ENCODE results near the gene MICAL1. TPM values are rescaled to one million over a fixed set of nuclear protein-coding genes. Genes with fewer than 3 reads are reported as not detected.

Gene MICAL1
- total RNA-seq, 1 experiment from 2014 or later: 10.8 TPM

DNA sequence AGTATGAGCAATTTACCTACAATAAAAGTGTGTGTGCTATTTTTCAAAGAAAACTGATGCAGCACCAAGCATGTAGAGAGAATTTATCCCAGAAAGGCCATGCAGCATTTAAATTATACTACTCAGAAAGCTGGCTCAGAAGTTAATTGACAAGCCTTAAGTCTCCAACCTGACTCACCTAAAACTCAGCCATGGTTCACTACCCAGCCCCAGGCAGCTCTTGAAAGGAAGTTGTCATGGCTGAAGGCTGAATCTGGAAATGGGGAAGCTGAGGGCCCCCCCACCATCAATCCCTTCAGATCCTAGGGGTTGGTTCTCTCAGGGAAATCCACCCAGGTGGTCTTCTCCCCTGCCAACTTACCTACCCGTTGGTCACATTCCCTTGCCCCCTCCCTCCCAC is 34.8 kb downstream of the MICAL1 start:
- no TSS peak for BruUV-seq (replicated peaks)

DNA sequence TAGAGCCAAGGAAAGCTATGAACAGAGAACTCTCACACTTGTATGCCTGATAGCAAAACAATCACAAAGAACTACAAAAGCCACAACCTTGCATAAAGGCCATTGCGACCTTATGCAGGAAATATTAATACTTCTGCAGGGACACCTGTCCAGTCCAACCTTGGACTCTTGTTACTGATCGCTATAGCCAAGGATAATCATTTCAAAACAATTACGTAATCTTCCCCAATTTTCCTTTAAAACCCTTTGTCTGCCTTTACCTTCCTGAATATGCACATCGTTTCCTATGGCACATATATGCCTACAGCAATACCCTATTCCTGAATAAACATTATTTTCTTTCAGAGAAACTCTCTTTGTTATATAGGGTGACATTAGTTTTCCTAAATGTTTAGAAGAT is 37.9 kb downstream of the MICAL1 start:
- H3F3A ChIP-seq (ENCODE audit: insufficient read depth, low read depth): peaks cover 11% of the 10 kb centered on the region
- intact Hi-C loops (cut with micrococcal nuclease; ENCODE audit: unreplicated experiment): no loop called here
- ChIA-PET POLR2A (ENCODE audit: unreplicated experiment) (no interaction called here), CTCF (no interaction called here)
- BruUV-seq (replicated peaks): no TSS peak
- H3K4me3 ChIP-seq: no peak overlapping the region
- H2AFZ ChIP-seq: no peak overlapping the region
- H3K4me2 ChIP-seq: no peak overlapping the region
- no peaks in the 10 kb centered on the region for H3K79me2 ChIP-seq (ENCODE audit: low read depth)
- H3K9me2 ChIP-seq (ENCODE audit: insufficient read depth): no peaks in the 10 kb centered on the region
- no peaks in the 10 kb centered on the region for H4K20me1 ChIP-seq (ENCODE audit: insufficient read depth)
- no peaks in the 10 kb centered on the region for H3K36me3 ChIP-seq (ENCODE audit: low read depth)
- H3K4me1 ChIP-seq (replicated peaks; ENCODE audit: insufficient read depth): peaks cover 13% of the 10 kb centered on the region
- no peak for DNase-seq
- TF ChIP-seq, protein P1, sequence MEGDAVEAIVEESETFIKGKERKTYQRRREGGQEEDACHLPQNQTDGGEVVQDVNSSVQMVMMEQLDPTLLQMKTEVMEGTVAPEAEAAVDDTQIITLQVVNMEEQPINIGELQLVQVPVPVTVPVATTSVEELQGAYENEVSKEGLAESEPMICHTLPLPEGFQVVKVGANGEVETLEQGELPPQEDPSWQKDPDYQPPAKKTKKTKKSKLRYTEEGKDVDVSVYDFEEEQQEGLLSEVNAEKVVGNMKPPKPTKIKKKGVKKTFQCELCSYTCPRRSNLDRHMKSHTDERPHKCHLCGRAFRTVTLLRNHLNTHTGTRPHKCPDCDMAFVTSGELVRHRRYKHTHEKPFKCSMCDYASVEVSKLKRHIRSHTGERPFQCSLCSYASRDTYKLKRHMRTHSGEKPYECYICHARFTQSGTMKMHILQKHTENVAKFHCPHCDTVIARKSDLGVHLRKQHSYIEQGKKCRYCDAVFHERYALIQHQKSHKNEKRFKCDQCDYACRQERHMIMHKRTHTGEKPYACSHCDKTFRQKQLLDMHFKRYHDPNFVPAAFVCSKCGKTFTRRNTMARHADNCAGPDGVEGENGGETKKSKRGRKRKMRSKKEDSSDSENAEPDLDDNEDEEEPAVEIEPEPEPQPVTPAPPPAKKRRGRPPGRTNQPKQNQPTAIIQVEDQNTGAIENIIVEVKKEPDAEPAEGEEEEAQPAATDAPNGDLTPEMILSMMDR (conservative IDR thresholded peaks at IDR 0.05): no peak
- TF ChIP-seq EZH2 (IDR thresholded peaks at IDR 0.05; ENCODE audit: low read depth): no peak
- H3K27ac ChIP-seq: no peak overlapping the region
- H3K27me3 ChIP-seq (ENCODE audit: insufficient read depth, low read depth): no peaks in the 10 kb centered on the region
- no peaks in the 10 kb centered on the region for H3K9me3 ChIP-seq (ENCODE audit: insufficient read depth, low read depth)

More for the DNA sequence above, 34.8 kb downstream of the MICAL1 start:
- DNase-seq: peak in 1 of 2 experiments; percentile 78
- Histone ChIP-seq H3K9me3 (ENCODE audit: insufficient read depth, low read depth) (no peaks in the 10 kb centered on the region), H3K27me3 (ENCODE audit: insufficient read depth, low read depth) (no peaks in the 10 kb centered on the region), H4K20me1 (ENCODE audit: insufficient read depth) (no peaks in the 10 kb centered on the region), H2AFZ (no peak overlapping the region), H3F3A (ENCODE audit: insufficient read depth, low read depth) (peaks cover 34% of the 10 kb centered on the region), H3K27ac (0 out of 2 replicates have a peak overlapping the region, but pooled peaks have one; percentile 27), H3K9me2 (ENCODE audit: insufficient read depth) (no peaks in the 10 kb centered on the region), H3K4me2 (peak overlapping the region; percentile 41; the same call in 1 of the 2 replicates), H3K4me3 (no peak overlapping the region), H3K4me1 (replicated peaks; ENCODE audit: insufficient read depth) (peaks cover 42% of the 10 kb centered on the region), H3K36me3 (ENCODE audit: low read depth) (no peaks in the 10 kb centered on the region), H3K79me2 (ENCODE audit: low read depth) (no peaks in the 10 kb centered on the region)
- intact Hi-C loops (cut with micrococcal nuclease; ENCODE audit: unreplicated experiment): no loop called here
- ChIA-PET POLR2A (ENCODE audit: unreplicated experiment) (no interaction called here), CTCF (no interaction called here)
- no peak for TF ChIP-seq EZH2 (IDR thresholded peaks at IDR 0.05; ENCODE audit: low read depth)

DNA sequence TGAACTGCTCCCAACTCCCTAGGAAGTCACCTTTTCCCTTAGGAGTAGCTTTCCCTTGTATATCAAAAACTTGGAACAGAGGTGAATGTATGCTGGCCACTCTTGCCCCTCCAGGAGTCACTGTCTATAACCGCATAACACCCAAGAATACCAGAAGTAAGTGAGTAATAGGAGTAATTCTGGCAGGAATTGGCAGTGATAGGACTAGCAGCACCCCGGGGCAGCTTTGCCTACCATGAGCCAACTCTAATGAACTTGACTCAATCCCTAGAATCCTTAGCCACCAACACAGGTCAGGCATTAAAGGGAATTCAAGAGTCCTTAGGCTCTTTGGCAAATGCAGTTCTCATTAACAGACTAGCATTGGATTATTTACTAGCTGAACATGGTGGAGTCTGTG is 44.5 kb downstream of the MICAL1 start:
- Histone ChIP-seq H3K79me2 (ENCODE audit: low read depth) (no peaks in the 10 kb centered on the region), H4K20me1 (ENCODE audit: insufficient read depth) (no peaks in the 10 kb centered on the region), H3K9me2 (ENCODE audit: insufficient read depth) (no peaks in the 10 kb centered on the region), H3K4me2 (no peak overlapping the region), H3K9me3 (ENCODE audit: insufficient read depth, low read depth) (no peaks in the 10 kb centered on the region), H3K4me1 (replicated peaks; ENCODE audit: insufficient read depth) (no peaks in the 10 kb centered on the region), H3K4me3 (no peak overlapping the region), H3K27ac (no peak overlapping the region), H2AFZ (no peak overlapping the region), H3F3A (ENCODE audit: insufficient read depth, low read depth) (no peaks in the 10 kb centered on the region), H3K27me3 (ENCODE audit: insufficient read depth, low read depth) (no peaks in the 10 kb centered on the region), H3K36me3 (ENCODE audit: low read depth) (no peaks in the 10 kb centered on the region)
- intact Hi-C loops (cut with micrococcal nuclease; ENCODE audit: unreplicated experiment): no loop called here
- no peak for TF ChIP-seq EZH2 (IDR thresholded peaks at IDR 0.05; ENCODE audit: low read depth)
- TF ChIP-seq, protein P1 (conservative IDR thresholded peaks at IDR 0.05): no peak
- no peak for DNase-seq
- no TSS peak for BruUV-seq (replicated peaks)
- ChIA-PET POLR2A (ENCODE audit: unreplicated experiment) (no interaction called here), CTCF (no interaction called here)

DNA sequence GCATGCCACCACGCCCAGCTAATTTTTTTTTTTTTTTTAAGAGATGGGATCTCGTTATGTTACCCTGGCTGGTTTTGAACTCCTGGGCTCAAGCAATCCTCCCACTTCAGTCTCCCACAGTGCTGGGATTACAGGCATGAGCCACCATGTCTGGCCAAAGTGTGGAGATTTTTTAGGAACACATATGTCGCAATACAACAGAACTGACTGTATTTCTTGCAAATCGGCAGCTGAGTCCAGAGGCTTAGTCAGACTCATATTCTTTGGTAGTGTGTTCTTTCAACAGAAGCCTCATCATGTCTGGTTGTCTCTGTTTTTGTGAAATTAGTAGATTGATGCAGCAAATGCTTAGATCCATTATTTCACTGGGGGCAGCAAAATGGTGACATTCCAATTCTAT is 49.4 kb downstream of the MICAL1 start:
- POLR2A ChIA-PET (ENCODE audit: unreplicated experiment): no interaction called here
- TF ChIP-seq, protein P1 (conservative IDR thresholded peaks at IDR 0.05): no peak
- TF ChIP-seq EZH2 (IDR thresholded peaks at IDR 0.05; ENCODE audit: low read depth): no peak
- Histone ChIP-seq H3K4me1 (replicated peaks; ENCODE audit: insufficient read depth) (no peaks in the 10 kb centered on the region), H3K36me3 (ENCODE audit: low read depth) (no peaks in the 10 kb centered on the region), H3K9me3 (ENCODE audit: insufficient read depth, low read depth) (no peaks in the 10 kb centered on the region), H3K27me3 (ENCODE audit: insufficient read depth, low read depth) (no peaks in the 10 kb centered on the region), H3K9me2 (ENCODE audit: insufficient read depth) (no peaks in the 10 kb centered on the region), H3K4me3 (no peak overlapping the region), H3K79me2 (ENCODE audit: low read depth) (no peaks in the 10 kb centered on the region), H4K20me1 (ENCODE audit: insufficient read depth) (no peaks in the 10 kb centered on the region), H3K4me2 (no peak overlapping the region), H3K27ac (no peak overlapping the region), H3F3A (ENCODE audit: insufficient read depth, low read depth) (no peaks in the 10 kb centered on the region), H2AFZ (no peak overlapping the region)
- no peak for DNase-seq
- no TSS peak for BruUV-seq (replicated peaks)
- intact Hi-C loops (cut with micrococcal nuclease; ENCODE audit: unreplicated experiment): no loop called here
- CTCF ChIA-PET: no interaction called here

Measured in PC-9 (cell line).